Gastrocnemius medialis (tissue), 4 donors: ENCODE measurements around the gene STRBP.

Source experiments
- POLR2A ChIP-seq, 2 donors: fragments of 450-650 bp; IDR thresholded peaks; one replicate each; pipeline ENCODE4 v1.6.1; 2017; ENCODE audit warnings: antibody characterized with exemption in 2 of 2, mild to moderate bottlenecking in 2 of 2, moderate library complexity in 2 of 2
- TF ChIP-seq, protein P1 (sequence below), 5 experiments: fragments of 450-650 bp in 3 of 5; fragments of 200-600 bp in 2 of 5; sonication (generic) in 2 of 5; IDR thresholded peaks in 4 of 5; conservative IDR thresholded peaks in 1 of 5; 1 replicate in 4 of 5; 2 replicates in 1 of 5; pipeline ENCODE4 v1.5.1; 2016 to 2019; ENCODE audit warnings: antibody characterized with exemption in 5 of 5, mild to moderate bottlenecking in 3 of 5, moderate library complexity in 3 of 5

DNA sequence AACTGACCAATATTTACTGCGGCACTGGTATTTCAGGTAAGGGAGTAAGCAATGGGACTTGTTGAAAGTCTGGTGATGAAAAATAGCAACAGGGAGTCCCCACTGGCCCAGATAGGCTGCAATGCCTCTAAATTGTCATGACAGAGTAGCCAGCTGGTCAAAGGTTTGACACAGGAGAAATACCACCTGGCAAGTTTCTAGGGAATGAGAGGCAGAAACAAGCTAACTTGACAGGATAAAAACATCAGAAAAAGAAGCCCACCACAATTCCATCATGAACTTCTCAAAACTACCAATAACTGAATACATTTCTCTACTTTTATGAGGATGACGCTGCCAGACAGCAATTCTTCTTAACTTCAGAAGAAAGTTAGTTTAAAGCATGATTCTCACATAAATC is 99.8 kb downstream of the STRBP start:
- TF ChIP-seq, protein P1, sequence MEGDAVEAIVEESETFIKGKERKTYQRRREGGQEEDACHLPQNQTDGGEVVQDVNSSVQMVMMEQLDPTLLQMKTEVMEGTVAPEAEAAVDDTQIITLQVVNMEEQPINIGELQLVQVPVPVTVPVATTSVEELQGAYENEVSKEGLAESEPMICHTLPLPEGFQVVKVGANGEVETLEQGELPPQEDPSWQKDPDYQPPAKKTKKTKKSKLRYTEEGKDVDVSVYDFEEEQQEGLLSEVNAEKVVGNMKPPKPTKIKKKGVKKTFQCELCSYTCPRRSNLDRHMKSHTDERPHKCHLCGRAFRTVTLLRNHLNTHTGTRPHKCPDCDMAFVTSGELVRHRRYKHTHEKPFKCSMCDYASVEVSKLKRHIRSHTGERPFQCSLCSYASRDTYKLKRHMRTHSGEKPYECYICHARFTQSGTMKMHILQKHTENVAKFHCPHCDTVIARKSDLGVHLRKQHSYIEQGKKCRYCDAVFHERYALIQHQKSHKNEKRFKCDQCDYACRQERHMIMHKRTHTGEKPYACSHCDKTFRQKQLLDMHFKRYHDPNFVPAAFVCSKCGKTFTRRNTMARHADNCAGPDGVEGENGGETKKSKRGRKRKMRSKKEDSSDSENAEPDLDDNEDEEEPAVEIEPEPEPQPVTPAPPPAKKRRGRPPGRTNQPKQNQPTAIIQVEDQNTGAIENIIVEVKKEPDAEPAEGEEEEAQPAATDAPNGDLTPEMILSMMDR (IDR thresholded peaks at IDR 0.05 in 4 of 5, conservative IDR thresholded peaks at IDR 0.05 in 1 of 5), result no peak
- TF ChIP-seq POLR2A (IDR thresholded peaks at IDR 0.05), result no peak
